Upper lobe of left lung (tissue), 4 donors: ENCODE measurements around the gene ST6GALNAC1.

Experiments used
- EP300 ChIP-seq, 4 donors: sonication (generic); formaldehyde crosslinking; IDR thresholded peaks; one replicate each; pipeline ENCODE4 v1.5.1; 2017; ENCODE audit warnings: antibody characterized with exemption in 4 of 4, control low read depth in 2 of 4
- POLR2A ChIP-seq, 4 donors: fragments of 450-650 bp; IDR thresholded peaks; one replicate each; pipeline ENCODE4 v1.5.1; 2016 to 2017; ENCODE audit warnings: antibody characterized with exemption in 4 of 4, mild to moderate bottlenecking in 2 of 4
- TF ChIP-seq, protein P1 (sequence below), 6 experiments: fragments of 450-650 bp in 4 of 6; fragments of 200-600 bp in 2 of 6; sonication (generic) in 2 of 6; IDR thresholded peaks; one replicate each; pipeline ENCODE4 v1.5.1; 2016 to 2019; ENCODE audit warnings: antibody characterized with exemption in 6 of 6

DNA sequence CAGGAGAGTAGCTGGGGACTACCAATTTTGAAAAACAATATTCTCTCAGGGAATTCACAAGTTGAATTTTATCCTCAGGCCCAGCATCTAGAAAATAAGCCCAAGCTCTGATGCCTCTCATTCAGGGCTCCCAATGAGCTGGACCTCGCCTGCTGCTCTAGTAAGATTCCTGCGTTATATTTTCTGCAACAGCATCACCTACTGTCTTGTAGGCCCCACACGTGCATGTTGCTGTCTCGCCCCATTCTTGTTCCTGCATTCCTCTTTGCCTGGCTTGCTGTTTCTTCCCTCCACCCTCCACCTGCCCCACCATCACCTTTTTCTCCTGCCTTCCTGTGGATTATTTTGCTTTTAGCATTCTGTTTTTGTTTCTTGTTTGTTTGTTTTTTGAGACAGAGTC, 49.6 kb downstream of the ST6GALNAC1 start:
- TF ChIP-seq, protein P1, sequence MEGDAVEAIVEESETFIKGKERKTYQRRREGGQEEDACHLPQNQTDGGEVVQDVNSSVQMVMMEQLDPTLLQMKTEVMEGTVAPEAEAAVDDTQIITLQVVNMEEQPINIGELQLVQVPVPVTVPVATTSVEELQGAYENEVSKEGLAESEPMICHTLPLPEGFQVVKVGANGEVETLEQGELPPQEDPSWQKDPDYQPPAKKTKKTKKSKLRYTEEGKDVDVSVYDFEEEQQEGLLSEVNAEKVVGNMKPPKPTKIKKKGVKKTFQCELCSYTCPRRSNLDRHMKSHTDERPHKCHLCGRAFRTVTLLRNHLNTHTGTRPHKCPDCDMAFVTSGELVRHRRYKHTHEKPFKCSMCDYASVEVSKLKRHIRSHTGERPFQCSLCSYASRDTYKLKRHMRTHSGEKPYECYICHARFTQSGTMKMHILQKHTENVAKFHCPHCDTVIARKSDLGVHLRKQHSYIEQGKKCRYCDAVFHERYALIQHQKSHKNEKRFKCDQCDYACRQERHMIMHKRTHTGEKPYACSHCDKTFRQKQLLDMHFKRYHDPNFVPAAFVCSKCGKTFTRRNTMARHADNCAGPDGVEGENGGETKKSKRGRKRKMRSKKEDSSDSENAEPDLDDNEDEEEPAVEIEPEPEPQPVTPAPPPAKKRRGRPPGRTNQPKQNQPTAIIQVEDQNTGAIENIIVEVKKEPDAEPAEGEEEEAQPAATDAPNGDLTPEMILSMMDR (IDR thresholded peaks at IDR 0.05), result no peak
- TF ChIP-seq POLR2A (IDR thresholded peaks at IDR 0.05) (no peak), EP300 (IDR thresholded peaks at IDR 0.05) (no peak)
